IgD-negative memory B cell (primary cell): ENCODE results near the gene ZNF570. TPM values are rescaled to one million over a fixed set of nuclear protein-coding genes. Genes with fewer than 3 reads are reported as not detected.
A peak's percentile ranks its signal among the peaks of the same experiment; 100 is the strongest.

Experiments used
- H3K27ac Mint-ChIP-seq, 3 donors: one replicate each; pipeline ENCODE4 v1.8.0; 2020 to 2022; ENCODE audit warnings: mild to moderate bottlenecking in 3 of 3, mixed read lengths in 3 of 3, moderate library complexity in 1 of 3
- H3K27me3 Mint-ChIP-seq: one replicate; pipeline ENCODE4 v1.8.0; 2021; ENCODE audit warnings: mixed read lengths
- H3K36me3 Mint-ChIP-seq: one replicate; pipeline ENCODE4 v1.8.0; 2020; ENCODE audit warnings: mild to moderate bottlenecking, mixed read lengths
- H3K4me1 Mint-ChIP-seq, 3 donors: one replicate each; pipeline ENCODE4 v1.8.0; 2020 to 2022; ENCODE audit warnings: mixed read lengths in 3 of 3, mild to moderate bottlenecking in 1 of 3
- H3K4me3 Mint-ChIP-seq, 4 donors: one replicate each; pipeline ENCODE4 v1.8.0; 2020 to 2022; ENCODE audit warnings: mild to moderate bottlenecking in 4 of 4, mixed read lengths in 4 of 4, moderate library complexity in 3 of 4
- H3K9me3 Mint-ChIP-seq, 3 donors: one replicate each; pipeline ENCODE4 v1.8.0; 2020 to 2021; ENCODE audit warnings: mixed read lengths in 3 of 3, mild to moderate bottlenecking in 1 of 3
- polyA plus RNA-seq: library from polyadenylated mRNA; unstranded; fragments of 300-500 nt; fragmentation: Illumina TruSeq; gene quantifications from one replicate; pipeline ENCODE4 v1.2.3, GENCODE V29; 2021

ZNF570 gene
- polyA plus RNA-seq, 1 donor from 2014 or later: 4.3 TPM

- Mint-ChIP-seq H3K4me1 (no peaks in the 10 kb centered on the region), H3K27ac (no peak overlapping the region), H3K36me3 (peaks cover 36% of the 10 kb centered on the region), H3K27me3 (no peaks in the 10 kb centered on the region), H3K9me3 (peaks cover 3 to 25% (median 15%) of the 10 kb centered on the region in 3 donors), H3K4me3 (no peak overlapping the region)
Measured at GRCh38 chr19:37511821-37512220, 42.7 kb downstream of the ZNF570 start.

- Mint-ChIP-seq H3K4me1 (no peaks in the 10 kb centered on the region), H3K36me3 (peaks cover 42% of the 10 kb centered on the region), H3K27me3 (no peaks in the 10 kb centered on the region), H3K9me3 (peaks cover 3 to 31% (median 19%) of the 10 kb centered on the region in 3 donors), H3K4me3 (no peak overlapping the region), H3K27ac (no peak overlapping the region)
Measured at GRCh38 chr19:37513397-37513796, 44.2 kb downstream of the ZNF570 start.

- no peak overlapping the region for H3K4me3 Mint-ChIP-seq
- H3K36me3 Mint-ChIP-seq: peaks cover 38% of the 10 kb centered on the region
- H3K27me3 Mint-ChIP-seq: no peaks in the 10 kb centered on the region
- peaks cover 16 to 24% (median 20%) of the 10 kb centered on the region in 3 donors for H3K9me3 Mint-ChIP-seq
- H3K4me1 Mint-ChIP-seq: no peaks in the 10 kb centered on the region
- H3K27ac Mint-ChIP-seq: peak overlapping the region in 1 of 3 donors; percentile 48
Measured at GRCh38 chr19:37519890-37520289, 50.7 kb downstream of the ZNF570 start.

GRCh38 chr19:37537391-37537947 is 68.3 kb downstream of the ZNF570 start:
- no peaks in the 10 kb centered on the region for H3K4me1 Mint-ChIP-seq
- peaks cover 25 to 43% (median 26%) of the 10 kb centered on the region in 3 donors for H3K9me3 Mint-ChIP-seq
- H3K27me3 Mint-ChIP-seq: no peaks in the 10 kb centered on the region
- no peak overlapping the region for H3K27ac Mint-ChIP-seq
- H3K36me3 Mint-ChIP-seq: peaks cover 30% of the 10 kb centered on the region
- H3K4me3 Mint-ChIP-seq: peak overlapping the region in 2 of 4 donors; percentile 17

Other genes starting within 250 kb of the ZNF570 start
- 10.4 TPM for gene ZNF527, start 98.3 kb upstream of the ZNF570 start, polyA plus RNA-seq
- 4.5 TPM for gene ZNF569, start 1.9 kb upstream of the ZNF570 start, polyA plus RNA-seq
- gene ZNF793, start 37.6 kb downstream of the ZNF570 start, polyA plus RNA-seq: 1.9 TPM
- 6.9 TPM for gene ZNF571, start 125.4 kb downstream of the ZNF570 start, polyA plus RNA-seq
- 5.1 TPM for gene ZNF540, start 125.5 kb downstream of the ZNF570 start, polyA plus RNA-seq
- 2.4 TPM for gene ZFP30, start 186.1 kb downstream of the ZNF570 start, polyA plus RNA-seq